Activated CD8-positive, alpha-beta T cell treated with anti-CD3 and anti-CD28 coated beads for 36 hours (primary cell): ENCODE data around the gene SERPINA1. TPM values are rescaled to one million over a fixed set of nuclear protein-coding genes. Genes with fewer than 3 reads are reported as not detected.

ENCODE experiments used
- ATAC-seq: fragments of 200-7000 bp; cut with Tn5 transposase; one replicate; pipeline ENCODE4 v1.10.0; 2021; ENCODE audit warnings: mild to moderate bottlenecking, moderate library complexity
- CTCF ChIA-PET: fragments of 350-600 bp; sonication (Branson Sonifier 250); formaldehyde crosslinking; loops from one replicate; lab custom pipeline; 2021; ENCODE audit warnings: antibody characterized with exemption; lab: Charles Lee
- POLR2A ChIA-PET: fragments of 350-600 bp; sonication (Branson Sonifier 250); formaldehyde crosslinking; loops from one replicate; lab custom pipeline; 2021; ENCODE audit warnings: antibody characterized with exemption; lab: Charles Lee
- DNase-seq: peaks from one replicate; pipeline ENCODE4 v3.0.0-alpha.2; 2020
- H3K27ac Mint-ChIP-seq: one replicate; pipeline ENCODE4 v1.8.0; 2021; ENCODE audit warnings: mild to moderate bottlenecking, mixed read lengths
- H3K27me3 Mint-ChIP-seq: one replicate; pipeline ENCODE4 v1.8.0; 2021; ENCODE audit warnings: mixed read lengths
- H3K36me3 Mint-ChIP-seq: one replicate; pipeline ENCODE4 v1.8.0; 2021; ENCODE audit warnings: low read depth, mixed read lengths
- H3K4me1 Mint-ChIP-seq: one replicate; pipeline ENCODE4 v1.8.0; 2021; ENCODE audit warnings: low read depth, mixed read lengths
- H3K4me3 Mint-ChIP-seq: one replicate; pipeline ENCODE4 v1.8.0; 2021; ENCODE audit warnings: mild to moderate bottlenecking, moderate library complexity, mixed read lengths
- H3K9me3 Mint-ChIP-seq: one replicate; pipeline ENCODE4 v1.8.0; 2021; ENCODE audit warnings: mixed read lengths
- intact Hi-C: fragments of 100-400 bp; cut with micrococcal nuclease; formaldehyde crosslinking; loops from one replicate; pipeline ENCODE4 v1.10.0; 2022
- total RNA-seq, 2 experiments: library from RNA; stranded (reverse); gene quantifications; one replicate each; pipeline ENCODE4 v1.2.3, GENCODE V29; 2021
- TF ChIP-seq, protein P1 (sequence below): fragments of 200-600 bp; IDR thresholded peaks from one replicate; pipeline ENCODE4 v1.8.0; 2022; ENCODE audit warnings: antibody characterized with exemption, mild to moderate bottlenecking

The SERPINA1 gene
- total RNA-seq, 2 experiments from 2014 or later, result 1.0 to 1.9 TPM

DNA sequence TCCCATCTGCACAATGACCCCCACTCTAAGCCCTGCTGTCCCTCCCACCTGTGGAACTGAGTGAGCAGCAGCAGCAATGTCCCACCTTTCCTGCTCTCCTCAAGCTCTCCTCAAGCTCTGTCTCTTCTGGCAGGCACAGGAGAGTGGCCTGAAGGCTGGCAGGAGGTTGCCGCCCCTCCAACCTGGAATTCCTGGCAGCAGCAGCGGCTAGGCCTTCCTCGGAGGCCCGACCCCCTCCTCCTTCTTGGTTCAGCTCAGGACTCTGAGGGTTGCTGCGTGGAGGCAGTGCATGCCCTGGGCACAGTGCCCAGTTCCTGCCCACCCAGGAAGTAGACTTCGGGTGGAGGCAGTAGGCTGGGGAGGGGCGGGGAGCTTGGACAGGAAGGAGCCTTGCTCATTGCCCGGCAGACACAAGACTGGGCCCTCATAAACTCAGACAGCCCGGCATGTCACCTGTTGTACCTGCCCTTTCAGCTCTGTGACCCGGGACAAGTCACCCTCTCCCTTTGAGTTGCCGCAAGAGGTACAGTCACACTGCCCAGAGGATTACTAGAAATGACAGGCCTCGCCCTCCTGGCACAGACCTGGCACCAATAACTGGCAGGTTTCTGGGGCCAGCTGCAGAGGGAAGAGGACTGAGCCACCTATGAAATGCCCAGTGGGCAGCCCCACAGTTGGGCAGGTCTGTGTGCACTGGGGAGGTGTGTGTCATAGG lies 2.1 kb upstream of the SERPINA1 start:
- no peak overlapping the region for H3K4me3 Mint-ChIP-seq
- no peaks in the 10 kb centered on the region for H3K9me3 Mint-ChIP-seq
- DNase-seq, result no peak

DNA sequence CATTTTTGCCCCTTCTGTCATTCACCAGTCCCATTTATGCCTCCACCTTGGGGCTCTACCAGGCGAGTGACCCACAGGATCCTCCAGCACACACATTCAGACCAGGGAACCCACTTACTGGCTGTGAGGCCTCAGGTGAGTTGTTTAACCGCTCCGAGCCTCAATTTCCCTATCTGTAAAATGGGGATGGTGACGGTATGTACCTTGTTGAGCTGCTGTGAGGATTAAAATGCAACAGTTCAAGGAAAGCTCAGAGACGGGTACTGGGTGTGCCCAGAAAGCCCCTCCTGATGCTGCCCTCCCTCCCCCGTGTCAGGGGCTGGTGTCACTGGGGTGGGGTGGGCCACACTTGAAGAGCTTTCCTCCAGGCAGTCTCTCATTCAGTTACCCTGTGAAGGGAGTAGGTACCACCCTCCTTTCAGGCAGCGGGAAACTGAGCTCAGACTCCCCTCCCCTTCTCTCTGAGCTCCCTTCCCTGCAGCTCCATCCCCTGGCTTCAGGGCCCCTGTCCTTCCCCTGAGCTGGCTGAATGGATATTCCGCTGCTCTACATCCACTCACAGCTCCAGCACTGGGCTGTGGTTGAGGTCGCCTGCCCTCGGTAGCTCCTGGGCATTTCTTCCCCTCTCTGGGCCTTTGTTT lies 1.4 kb upstream of the SERPINA1 start:
- TF ChIP-seq, protein P1, sequence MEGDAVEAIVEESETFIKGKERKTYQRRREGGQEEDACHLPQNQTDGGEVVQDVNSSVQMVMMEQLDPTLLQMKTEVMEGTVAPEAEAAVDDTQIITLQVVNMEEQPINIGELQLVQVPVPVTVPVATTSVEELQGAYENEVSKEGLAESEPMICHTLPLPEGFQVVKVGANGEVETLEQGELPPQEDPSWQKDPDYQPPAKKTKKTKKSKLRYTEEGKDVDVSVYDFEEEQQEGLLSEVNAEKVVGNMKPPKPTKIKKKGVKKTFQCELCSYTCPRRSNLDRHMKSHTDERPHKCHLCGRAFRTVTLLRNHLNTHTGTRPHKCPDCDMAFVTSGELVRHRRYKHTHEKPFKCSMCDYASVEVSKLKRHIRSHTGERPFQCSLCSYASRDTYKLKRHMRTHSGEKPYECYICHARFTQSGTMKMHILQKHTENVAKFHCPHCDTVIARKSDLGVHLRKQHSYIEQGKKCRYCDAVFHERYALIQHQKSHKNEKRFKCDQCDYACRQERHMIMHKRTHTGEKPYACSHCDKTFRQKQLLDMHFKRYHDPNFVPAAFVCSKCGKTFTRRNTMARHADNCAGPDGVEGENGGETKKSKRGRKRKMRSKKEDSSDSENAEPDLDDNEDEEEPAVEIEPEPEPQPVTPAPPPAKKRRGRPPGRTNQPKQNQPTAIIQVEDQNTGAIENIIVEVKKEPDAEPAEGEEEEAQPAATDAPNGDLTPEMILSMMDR, result no peak
- H3K27me3 Mint-ChIP-seq, result peaks cover 1% of the 10 kb centered on the region
- ATAC-seq (no peak), DNase-seq (no peak)
- intact Hi-C loops, result no loop called here
- peaks cover 34% of the 10 kb centered on the region for H3K4me1 Mint-ChIP-seq
- H3K36me3 Mint-ChIP-seq, result no peaks in the 10 kb centered on the region
- ChIA-PET CTCF (no interaction called here), POLR2A (interaction anchor here (1.1 kb wide), 1 partner anchor 13 kb away, joined by 3 read pairs; no protein-coding TSS in a partner anchor)
- no peaks in the 10 kb centered on the region for H3K9me3 Mint-ChIP-seq
- no peak overlapping the region for H3K27ac Mint-ChIP-seq
- no peak overlapping the region for H3K4me3 Mint-ChIP-seq

More for the DNA sequence above, 2.1 kb upstream of the SERPINA1 start:
- POLR2A ChIA-PET, result interaction anchor here (1.1 kb wide), 1 partner anchor 14 kb away, joined by 3 read pairs; no protein-coding TSS in a partner anchor
- intact Hi-C loops, result no loop called here
- TF ChIP-seq, protein P1, result no peak
- Mint-ChIP-seq H3K27ac (no peak overlapping the region), H3K4me1 (peaks cover 39% of the 10 kb centered on the region), H3K36me3 (no peaks in the 10 kb centered on the region), H3K27me3 (peaks cover 1% of the 10 kb centered on the region)
- CTCF ChIA-PET, result no interaction called here
- ATAC-seq, result no peak

- intact Hi-C loops, result no loop called here
- ChIA-PET CTCF (no interaction called here), POLR2A (no interaction called here)
- DNase-seq, result no peak
- Mint-ChIP-seq H3K4me1 (peaks cover 27% of the 10 kb centered on the region), H3K36me3 (no peaks in the 10 kb centered on the region), H3K4me3 (no peak overlapping the region), H3K9me3 (no peaks in the 10 kb centered on the region), H3K27me3 (peaks cover 1% of the 10 kb centered on the region), H3K27ac (no peak overlapping the region)
- TF ChIP-seq, protein P1, result no peak
- no peak for ATAC-seq
Measured at GRCh38 chr14:94389104-94389469, 685 bp upstream of the SERPINA1 start.

DNA sequence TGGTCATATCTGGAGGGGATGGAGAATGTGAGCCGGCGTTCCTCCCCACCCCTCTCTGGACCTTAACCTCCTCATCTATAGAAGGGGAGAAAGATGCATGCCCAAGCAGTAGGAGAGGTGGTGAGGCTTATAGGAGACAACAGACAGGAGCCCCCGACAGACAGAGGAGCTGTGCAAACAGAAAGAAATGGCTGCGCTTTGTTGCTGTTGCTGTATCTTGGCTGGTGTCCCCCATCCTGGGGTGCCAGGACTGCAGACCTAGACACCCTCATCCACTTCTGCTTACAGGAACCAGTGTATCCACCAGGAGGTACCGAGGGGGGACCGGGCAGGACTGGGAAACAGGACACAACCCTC lies 397 bp downstream of the SERPINA1 start:
- H3K4me3 Mint-ChIP-seq, result no peak overlapping the region
- H3K9me3 Mint-ChIP-seq, result no peaks in the 10 kb centered on the region
- H3K36me3 Mint-ChIP-seq, result no peaks in the 10 kb centered on the region
- H3K4me1 Mint-ChIP-seq, result peaks cover 16% of the 10 kb centered on the region
- no peak overlapping the region for H3K27ac Mint-ChIP-seq
- ChIA-PET POLR2A (interaction anchor here (0.6 kb wide), 1 partner anchor 14 kb away, joined by 3 read pairs; no protein-coding TSS in a partner anchor), CTCF (no interaction called here)
- no peak for ATAC-seq
- no peaks in the 10 kb centered on the region for H3K27me3 Mint-ChIP-seq
- intact Hi-C loops, result no loop called here
- DNase-seq, result no peak
- TF ChIP-seq, protein P1, result no peak
